Measurements from ENCODE around the gene LAIR2. TPM values are rescaled to one million over a fixed set of nuclear protein-coding genes. Genes with fewer than 3 reads are reported as not detected.

LAIR2 gene
- total and polyA plus RNA-seq, 2 of the 13 experiments (the other 11 are each of a cell fraction or from before 2014, with no cell fraction given), result 1.3 to 1.9 TPM

DNA sequence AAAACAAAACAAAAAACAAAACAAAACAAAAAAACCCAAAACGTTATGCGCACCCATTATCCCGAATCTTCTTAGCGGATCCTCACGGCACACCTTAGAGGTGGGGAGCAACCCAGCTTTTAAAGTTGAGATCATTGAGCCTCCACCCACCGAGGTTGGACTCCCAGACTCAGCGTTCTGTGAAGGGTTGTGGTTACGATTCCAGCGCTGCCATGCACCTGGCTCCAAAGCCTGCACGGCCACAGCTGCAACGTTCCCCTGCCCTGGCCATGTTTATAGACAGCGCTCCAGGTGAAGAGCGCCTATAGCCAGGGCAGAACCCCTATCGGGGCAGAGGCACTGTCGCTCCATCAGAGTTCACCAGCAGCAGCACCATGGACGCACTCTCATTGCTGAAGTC, 52.3 kb downstream of the LAIR2 start:
- intact Hi-C loops (cut with micrococcal nuclease; ENCODE audit: unreplicated experiment), result no loop called here
- CTCF ChIA-PET (ENCODE audit: low intra/inter-chr PET ratio, low total read pairs), result no interaction called here

GRCh38 chr19:54556194-54556593, 53.6 kb downstream of the LAIR2 start:
- Histone ChIP-seq H4K20me1 (ENCODE audit: insufficient read depth, low read length) (no peaks in the 10 kb centered on the region), H2AFZ (ENCODE audit: low read length) (no peak overlapping the region), H3K4me3 (replicated peaks in 1 of 3; ENCODE audit: insufficient read depth in 1 of 3, low read depth in 2 of 3, low read length in 3 of 3) (no peak overlapping the region), H3K9me3 (ENCODE audit: low read length) (no peaks in the 10 kb centered on the region), H3K4me1 (ENCODE audit: insufficient read depth, low read length) (no peaks in the 10 kb centered on the region), H3K27me3 (ENCODE audit: control insufficient read depth in 1 of 2, insufficient read depth in 2 of 2, low read length in 2 of 2) (no peaks in the 10 kb centered on the region; a peak in 1 of 5 replicates), H3K9ac (ENCODE audit: insufficient read depth, low read depth, low read length) (no peak overlapping the region), H3K36me3 (replicated peaks in 1 of 2; ENCODE audit: control insufficient read depth in 1 of 2, insufficient read depth in 2 of 2, low read length in 2 of 2) (no peaks in the 10 kb centered on the region), H3K27ac (ENCODE audit: extremely low read length, insufficient read depth, low read length) (no peak overlapping the region), H3K4me2 (ENCODE audit: low read depth, low read length) (no peak overlapping the region), H3K79me2 (ENCODE audit: insufficient read depth, low read length) (no peaks in the 10 kb centered on the region)
- in situ Hi-C loops (cut with HindIII; ENCODE audit: extremely low pct_ligation_motif_present, low pct_unique_long_range_greater_than_20kb) (no loop called here), intact Hi-C loops (cut with micrococcal nuclease; ENCODE audit: unreplicated experiment) (no loop called here)
- no peak for DNase-seq (ENCODE audit: low spot score)
- BruUV-seq (replicated peaks), result no TSS peak
- ATAC-seq, result no peak
- 0% methylated on average over 1 of the region's 1 CpG for WGBS (ENCODE audit: low lambda C conversion rate)
- CTCF ChIA-PET (ENCODE audit: low intra/inter-chr PET ratio, low total read pairs), result no interaction called here
- POLR2A ChIA-PET, result no interaction called here
- no peak for FAIRE-seq
- no peak for TF ChIP-seq ZZZ3 (CRISPR knock-in tag; IDR thresholded peaks at IDR 0.05; ENCODE audit: borderline replicate concordance)
- TF ChIP-seq, protein P1, sequence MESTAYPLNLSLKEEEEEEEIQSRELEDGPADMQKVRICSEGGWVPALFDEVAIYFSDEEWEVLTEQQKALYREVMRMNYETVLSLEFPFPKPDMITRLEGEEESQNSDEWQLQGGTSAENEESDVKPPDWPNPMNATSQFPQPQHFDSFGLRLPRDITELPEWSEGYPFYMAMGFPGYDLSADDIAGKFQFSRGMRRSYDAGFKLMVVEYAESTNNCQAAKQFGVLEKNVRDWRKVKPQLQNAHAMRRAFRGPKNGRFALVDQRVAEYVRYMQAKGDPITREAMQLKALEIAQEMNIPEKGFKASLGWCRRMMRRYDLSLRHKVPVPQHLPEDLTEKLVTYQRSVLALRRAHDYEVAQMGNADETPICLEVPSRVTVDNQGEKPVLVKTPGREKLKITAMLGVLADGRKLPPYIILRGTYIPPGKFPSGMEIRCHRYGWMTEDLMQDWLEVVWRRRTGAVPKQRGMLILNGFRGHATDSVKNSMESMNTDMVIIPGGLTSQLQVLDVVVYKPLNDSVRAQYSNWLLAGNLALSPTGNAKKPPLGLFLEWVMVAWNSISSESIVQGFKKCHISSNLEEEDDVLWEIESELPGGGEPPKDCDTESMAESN (CRISPR knock-in tag; conservative IDR thresholded peaks at IDR 0.05), result no peak
- TF ChIP-seq ZNF367 (CRISPR knock-in tag; IDR thresholded peaks at IDR 0.05; ENCODE audit: borderline replicate concordance), result no peak
- TF ChIP-seq SKI (IDR thresholded peaks at IDR 0.05; ENCODE audit: partially characterized antibody), result no peak
- no peak for TF ChIP-seq ZNF577 (CRISPR knock-in tag; IDR thresholded peaks at IDR 0.05; ENCODE audit: borderline replicate concordance, low read depth)
- TF ChIP-seq, protein P2, sequence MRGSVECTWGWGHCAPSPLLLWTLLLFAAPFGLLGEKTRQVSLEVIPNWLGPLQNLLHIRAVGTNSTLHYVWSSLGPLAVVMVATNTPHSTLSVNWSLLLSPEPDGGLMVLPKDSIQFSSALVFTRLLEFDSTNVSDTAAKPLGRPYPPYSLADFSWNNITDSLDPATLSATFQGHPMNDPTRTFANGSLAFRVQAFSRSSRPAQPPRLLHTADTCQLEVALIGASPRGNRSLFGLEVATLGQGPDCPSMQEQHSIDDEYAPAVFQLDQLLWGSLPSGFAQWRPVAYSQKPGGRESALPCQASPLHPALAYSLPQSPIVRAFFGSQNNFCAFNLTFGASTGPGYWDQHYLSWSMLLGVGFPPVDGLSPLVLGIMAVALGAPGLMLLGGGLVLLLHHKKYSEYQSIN (CRISPR knock-in tag; IDR thresholded peaks at IDR 0.05; ENCODE audit: borderline replicate concordance), result no peak
- no peak for TF ChIP-seq TMF1 (CRISPR knock-in tag; IDR thresholded peaks at IDR 0.05; ENCODE audit: low read depth)
- TF ChIP-seq BCLAF1 (IDR thresholded peaks at IDR 0.05), result no peak
- no peak for TF ChIP-seq TEAD2 (CRISPR knock-in tag; IDR thresholded peaks at IDR 0.05)
- TF ChIP-seq POLR2AphosphoS5 (IDR thresholded peaks at IDR 0.05; ENCODE audit: low read depth, low read length), result no peak
- TF ChIP-seq ZNF224 (CRISPR knock-in tag; IDR thresholded peaks at IDR 0.05), result no peak
- TF ChIP-seq ZNF629 (CRISPR knock-in tag; conservative IDR thresholded peaks at IDR 0.05), result no peak
- TF ChIP-seq MIER3 (CRISPR knock-in tag; IDR thresholded peaks at IDR 0.05; ENCODE audit: borderline replicate concordance), result no peak
- TF ChIP-seq ZBTB3 (CRISPR knock-in tag; IDR thresholded peaks at IDR 0.05; ENCODE audit: borderline replicate concordance, low read depth), result no peak

More for the DNA sequence above, 52.3 kb downstream of the LAIR2 start:
- no TSS peak for BruUV-seq (replicated peaks)
- in situ Hi-C loops (cut with HindIII; ENCODE audit: extremely low pct_ligation_motif_present, low pct_unique_long_range_greater_than_20kb), result no loop called here
- Histone ChIP-seq H3K9me3 (ENCODE audit: low read length) (no peaks in the 10 kb centered on the region), H3K36me3 (replicated peaks in 1 of 2; ENCODE audit: control insufficient read depth in 1 of 2, insufficient read depth in 2 of 2, low read length in 2 of 2) (no peaks in the 10 kb centered on the region), H3K4me3 (replicated peaks in 1 of 3; ENCODE audit: insufficient read depth in 1 of 3, low read depth in 2 of 3, low read length in 3 of 3) (no peak overlapping the region), H3K27ac (ENCODE audit: extremely low read length, insufficient read depth, low read length) (no peak overlapping the region), H3K4me1 (ENCODE audit: insufficient read depth, low read length) (no peaks in the 10 kb centered on the region), H4K20me1 (ENCODE audit: insufficient read depth, low read length) (no peaks in the 10 kb centered on the region), H2AFZ (ENCODE audit: low read length) (no peak overlapping the region), H3K9ac (ENCODE audit: insufficient read depth, low read depth, low read length) (no peak overlapping the region), H3K79me2 (ENCODE audit: insufficient read depth, low read length) (no peaks in the 10 kb centered on the region), H3K4me2 (ENCODE audit: low read depth, low read length) (no peak overlapping the region), H3K27me3 (ENCODE audit: control insufficient read depth in 1 of 2, insufficient read depth in 2 of 2, low read length in 2 of 2) (no peaks in the 10 kb centered on the region; a peak in 1 of 5 replicates)
- POLR2A ChIA-PET, result no interaction called here
- no peak for ATAC-seq
- FAIRE-seq, result no peak
- no peak for TF ChIP-seq RFXAP (CRISPR knock-in tag; IDR thresholded peaks at IDR 0.05; ENCODE audit: borderline replicate concordance)
- 64% methylated on average over 9 of the region's 16 CpGs for WGBS (ENCODE audit: low lambda C conversion rate)
- no peak for DNase-seq (ENCODE audit: low spot score)
